Measurements from ENCODE around the gene ZFP36. TPM values are rescaled to one million over a fixed set of nuclear protein-coding genes. Genes with fewer than 3 reads are reported as not detected.
"Not testable (repeated sequence)": the region's sequence is repeated elsewhere in the genome, so short reads cannot be mapped to it uniquely, and the experiment has no call there.

Gene ZFP36
- total RNA-seq, 2 experiments from 2014 or later = 74.6 to 80.3 TPM

DNA sequence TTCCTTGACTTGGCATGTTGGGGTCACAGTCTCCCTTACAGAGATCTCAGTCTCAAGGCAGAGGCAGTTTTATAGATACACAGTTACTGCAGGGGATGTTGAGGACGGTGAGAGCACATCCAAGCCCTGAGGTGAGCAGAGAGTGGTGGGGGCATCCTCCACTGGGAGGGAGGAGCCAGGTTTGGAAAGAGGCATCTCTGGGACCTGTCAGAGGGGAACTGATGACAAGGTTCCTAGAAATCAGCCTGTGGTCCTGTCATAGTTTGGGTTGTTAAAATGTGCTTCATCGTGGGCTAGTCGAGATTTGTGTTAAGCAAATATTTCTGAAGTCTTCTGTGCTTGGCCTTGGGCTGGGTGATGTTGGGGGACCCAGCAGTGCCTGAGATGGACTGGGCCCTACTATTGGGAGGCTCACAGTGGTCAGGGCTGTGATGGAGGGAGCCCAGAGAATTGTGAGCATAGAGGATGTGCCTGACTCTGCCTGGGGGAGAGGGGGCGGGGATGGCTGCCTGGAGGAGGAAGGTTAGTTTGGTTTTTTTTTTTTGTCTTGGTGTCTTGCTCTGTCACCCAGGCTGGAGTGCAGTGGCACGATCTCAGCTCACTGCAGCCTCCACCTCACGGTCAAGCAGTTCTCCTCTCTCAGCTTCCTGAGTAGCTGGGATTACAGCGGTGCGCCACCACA lies 42.6 kb downstream of the ZFP36 start:
- ChIA-PET CTCF (interaction anchor here (1.6 kb wide), 1 partner anchor 27 kb away, joined by 4 read pairs; no protein-coding TSS in a partner anchor), POLR2A (interaction anchor here (0.9 to 6.1 kb wide), 6 partner anchors 8 to 87 kb away, joined by 3 to 137 read pairs (median 5); partner anchors contain the start of genes MED29, PAF1 and RPS16)
- ATAC-seq (peak; percentile 7), DNase-seq (peak; percentile 54)
- peaks cover 63% of the 10 kb centered on the region for H3K4me1 Mint-ChIP-seq (ENCODE audit: low read depth)
- H3K4me3 Mint-ChIP-seq = peak overlapping the region; percentile 100
- peaks cover 79% of the 10 kb centered on the region for H3K36me3 Mint-ChIP-seq (ENCODE audit: low read depth)
- peaks cover 2% of the 10 kb centered on the region for H3K9me3 Mint-ChIP-seq
- no peak for TF ChIP-seq CTCF (IDR thresholded peaks at IDR 0.05)
- no peaks in the 10 kb centered on the region for H3K27me3 Mint-ChIP-seq
- intact Hi-C loops (cut with micrococcal nuclease) = loop anchor here (5.0 kb wide), 1 partner anchor 73 kb away; no protein-coding TSS in a partner anchor
- H3K27ac Mint-ChIP-seq = peak overlapping the region; percentile 99

DNA sequence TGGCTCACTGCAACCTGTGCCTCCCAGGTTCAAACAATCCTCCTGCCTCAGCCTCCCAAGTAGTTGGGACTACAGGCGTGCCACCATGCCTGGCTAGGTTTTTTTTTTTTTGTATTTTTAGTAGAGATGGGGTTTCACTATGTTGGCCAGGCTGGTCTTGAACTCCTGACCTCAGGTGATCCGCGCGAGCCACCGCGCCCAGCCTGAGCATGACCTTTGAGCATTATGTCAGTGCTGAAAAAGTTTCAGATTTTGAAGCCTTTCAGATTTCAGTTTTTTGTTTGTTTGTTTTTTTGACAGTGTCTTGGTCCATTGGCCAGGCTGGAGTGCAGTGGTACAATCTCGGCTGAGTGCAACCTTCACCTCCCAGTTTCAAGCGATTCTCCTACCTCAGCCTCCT lies 44.6 kb downstream of the ZFP36 start:
- CTCF ChIA-PET; H3K27me3 Mint-ChIP-seq; H3K4me3 Mint-ChIP-seq; ATAC-seq; intact Hi-C loops (cut with micrococcal nuclease); H3K9me3 Mint-ChIP-seq; DNase-seq: not testable (repeated sequence)
- POLR2A ChIA-PET = interaction anchor here (1.2 kb wide), 1 partner anchor 18 kb away, joined by 3 read pairs; no protein-coding TSS in a partner anchor
- H3K27ac Mint-ChIP-seq = peak overlapping the region; percentile 50
- peaks cover 68% of the 10 kb centered on the region for H3K36me3 Mint-ChIP-seq (ENCODE audit: low read depth)
- peaks cover 65% of the 10 kb centered on the region for H3K4me1 Mint-ChIP-seq (ENCODE audit: low read depth)

Small RNAs within 50 kb of the gene (microRNA-seq; reads per million reads assigned to microRNA genes)
- gene MIR4530 (ENCODE audit: borderline microRNAs expressed, borderline replicate concordance) = not detected

Other genes with a start within 250 kb of the ZFP36 start
- gene NCCRP1, start 209.9 kb upstream of the ZFP36 start, total RNA-seq = not detected
- gene SYCN, start 202.6 kb upstream of the ZFP36 start, total RNA-seq = not detected
- gene IFNL3, start 161.8 kb upstream of the ZFP36 start, total RNA-seq = not detected
- gene IFNL4, start 158.0 kb upstream of the ZFP36 start, total RNA-seq = not detected
- not detected for gene IFNL2, start 138.5 kb upstream of the ZFP36 start, total RNA-seq
- not detected for gene IFNL1, start 110.4 kb upstream of the ZFP36 start, total RNA-seq
- 1 to 10 TPM; 6.1 to 6.5 TPM for gene LRFN1, start 86.0 kb upstream of the ZFP36 start, total RNA-seq
- 100 to 1,000 TPM; 280 to 297 TPM for gene GMFG, start 70.8 kb upstream of the ZFP36 start, total RNA-seq
- 10 to 100 TPM; 35.5 to 37.1 TPM for gene SAMD4B, start 64.4 kb upstream of the ZFP36 start, total RNA-seq
- 10 to 100 TPM; 35.5 to 36.5 TPM for gene PAF1, start 15.7 kb upstream of the ZFP36 start, total RNA-seq
- 10 to 100 TPM; 19.5 to 19.8 TPM for gene MED29, start 15.5 kb upstream of the ZFP36 start, total RNA-seq
- 10 to 100 TPM; 35.9 to 42.8 TPM for gene PLEKHG2, start 5.8 kb downstream of the ZFP36 start, total RNA-seq
- gene RPS16, start 29.1 kb downstream of the ZFP36 start, total RNA-seq = 1,000 to 10,000 TPM; 3,249 to 3,324 TPM
- 100 to 1,000 TPM; 127 to 141 TPM for gene SUPT5H, start 38.7 kb downstream of the ZFP36 start, total RNA-seq
- 100 to 1,000 TPM; 108 to 114 TPM for gene TIMM50, start 74.0 kb downstream of the ZFP36 start, total RNA-seq
- 1 to 10 TPM; 1.3 to 1.6 TPM for gene DLL3, start 92.1 kb downstream of the ZFP36 start, total RNA-seq
- gene SELENOV, start 108.3 kb downstream of the ZFP36 start, total RNA-seq = not detected
- gene EID2B, start 126.0 kb downstream of the ZFP36 start, total RNA-seq = 1 to 10 TPM; 3.0 TPM
- gene EID2, start 133.3 kb downstream of the ZFP36 start, total RNA-seq = 10 to 100 TPM; 11.1 to 11.7 TPM
- not detected for gene LGALS13, start 195.7 kb downstream of the ZFP36 start, total RNA-seq
- gene LGALS16, start 249.1 kb downstream of the ZFP36 start, total RNA-seq = not detected

Measured in activated CD8-positive, alpha-beta T cell treated with anti-CD3 and anti-CD28 coated beads for 36 hours (primary cell).